GM19193 (cell line): ENCODE measurements around the gene PRR19.

Experiments
- POLR2A ChIP-seq: IDR thresholded peaks from 4 replicates; pipeline ENCODE4 v1.6.1; 2011; ENCODE audit not compliant: insufficient read depth, insufficient read length; ENCODE audit errors: extremely low read depth

The PRR19 gene

GRCh38 chr19:42301646-42302203 lies at the start of gene PRR19:
Gene PRR19 (plus strand): TSS chr19:42302132. CDS start chr19:42309585, 7,453 bp downstream.
- TF ChIP-seq POLR2A = no peak

GRCh38 chr19:42252365-42253244 lies 49.3 kb upstream of the PRR19 start:
- no peak for TF ChIP-seq POLR2A

GRCh38 chr19:42253245-42254088 lies 48.5 kb upstream of the PRR19 start:
- peak; percentile 39 for TF ChIP-seq POLR2A

GRCh38 chr19:42254089-42254849 lies 47.7 kb upstream of the PRR19 start:
- no peak for TF ChIP-seq POLR2A

GRCh38 chr19:42254850-42255765 lies 46.8 kb upstream of the PRR19 start, which contains the start of gene ERF:
Gene ERF (minus strand): TSS chr19:42255128. CDS start chr19:42254999, 129 bp downstream.
- peak; percentile 72 for TF ChIP-seq POLR2A

- TF ChIP-seq POLR2A = no peak
Measured at GRCh38 chr19:42255766-42256745, 45.9 kb upstream of the PRR19 start.

GRCh38 chr19:42261763-42262162 lies 40.2 kb upstream of the PRR19 start:
- TF ChIP-seq POLR2A = no peak

- TF ChIP-seq POLR2A = no peak
Measured at GRCh38 chr19:42267644-42268141, 34.2 kb upstream of the PRR19 start.

GRCh38 chr19:42268142-42268703 lies 33.7 kb upstream of the PRR19 start:
- TF ChIP-seq POLR2A = peak; percentile 55

- TF ChIP-seq POLR2A = no peak
Measured at GRCh38 chr19:42268704-42269477, 33.0 kb upstream of the PRR19 start, which contains the start of gene CIC. Gene CIC (plus strand): TSS chr19:42269252. CDS start chr19:42271784, 2,532 bp downstream.
